HG02798 (cell line): ENCODE results near the gene HOXB1.
"Not testable (repeated sequence)": the region's sequence is repeated elsewhere in the genome, so short reads cannot be mapped to it uniquely, and the experiment has no call there.

Experiments
- ATAC-seq: cut with Tn5 transposase; IDR thresholded peaks from one replicate; pipeline ENCODE4 v1.9.1; 2021; ENCODE audit warnings: mild to moderate bottlenecking; ENCODE audit not compliant: unreplicated experiment, poor library complexity

HOXB1 gene

DNA sequence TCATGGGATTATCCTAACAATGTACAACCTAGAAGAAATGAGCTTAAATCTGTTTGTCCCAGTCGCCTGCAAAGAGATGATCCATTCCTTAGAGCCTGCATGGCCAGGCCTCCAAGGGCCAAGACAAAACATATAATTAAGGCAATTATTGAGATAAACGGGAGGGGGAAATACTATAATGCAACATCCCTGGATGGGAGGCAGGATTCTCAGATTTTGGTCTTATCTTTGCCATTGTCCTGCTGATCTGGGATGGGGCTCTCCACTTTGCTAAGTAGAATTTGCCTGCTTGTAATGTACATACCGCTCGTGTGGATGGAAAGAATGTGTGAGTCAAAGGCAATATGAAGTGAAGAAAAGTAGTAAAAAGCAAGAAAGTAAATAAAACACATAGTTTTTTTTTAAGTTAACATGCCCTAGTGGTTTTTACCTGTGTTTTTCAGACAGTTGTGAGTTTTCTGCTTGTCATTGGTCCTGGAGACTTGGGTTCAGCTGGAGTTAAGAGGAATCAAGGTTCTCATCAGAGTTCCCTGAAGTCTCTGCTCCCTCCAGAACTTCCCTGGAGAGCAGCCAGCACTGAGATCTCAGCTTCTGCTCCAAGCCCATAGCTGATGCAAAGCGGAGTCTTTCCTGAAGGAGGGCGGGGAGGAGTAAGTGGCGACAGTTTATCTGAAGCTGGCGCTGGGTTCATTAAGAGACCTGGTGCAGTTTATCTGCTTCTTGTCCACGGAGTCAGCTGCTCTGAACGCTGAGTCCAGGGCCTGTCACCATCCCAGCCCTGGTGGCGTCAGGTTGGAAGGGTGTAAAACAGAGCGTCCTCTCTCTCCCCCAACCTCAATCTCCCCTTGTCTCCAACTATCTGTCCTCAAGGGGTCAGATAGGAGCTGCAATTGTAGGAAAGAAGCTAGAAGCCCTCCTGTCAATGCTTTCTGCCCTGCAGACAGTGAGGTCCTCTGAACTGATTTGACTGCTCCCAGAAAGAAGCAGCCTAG lies 30.1 kb downstream of the HOXB1 start:
- no peak for ATAC-seq

DNA sequence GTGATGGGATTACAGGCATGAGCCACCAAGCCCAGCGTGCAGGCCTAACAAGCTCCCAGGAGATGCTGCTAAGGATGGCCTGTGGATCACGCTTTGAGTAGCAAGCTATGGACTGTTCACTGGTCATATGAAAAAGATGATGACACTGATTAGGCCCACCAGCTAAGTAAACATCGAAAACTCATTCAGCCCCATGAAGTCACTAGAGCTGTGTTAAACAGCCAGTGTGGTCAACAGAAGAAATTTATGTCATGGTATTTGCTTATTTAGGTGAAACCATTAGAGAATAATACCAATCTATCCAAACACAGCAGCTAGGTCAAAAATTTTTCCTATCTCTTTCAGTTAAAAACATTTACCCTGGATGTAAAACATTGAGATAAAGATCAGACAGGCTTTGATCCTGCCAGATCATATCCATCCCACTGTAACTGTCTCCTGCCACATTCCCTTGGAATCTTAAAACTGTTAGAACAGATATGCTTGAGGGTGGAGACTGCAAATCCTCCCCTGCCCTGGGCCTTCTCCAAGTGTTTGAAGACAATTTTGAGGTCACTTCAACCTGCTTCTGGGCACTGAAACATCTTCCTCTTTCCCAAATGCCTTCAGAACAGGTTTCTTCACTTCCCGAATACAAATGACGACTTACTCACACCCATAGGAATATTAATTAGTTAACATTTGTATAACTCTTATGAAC lies 30.9 kb downstream of the HOXB1 start:
- ATAC-seq = no peak

DNA sequence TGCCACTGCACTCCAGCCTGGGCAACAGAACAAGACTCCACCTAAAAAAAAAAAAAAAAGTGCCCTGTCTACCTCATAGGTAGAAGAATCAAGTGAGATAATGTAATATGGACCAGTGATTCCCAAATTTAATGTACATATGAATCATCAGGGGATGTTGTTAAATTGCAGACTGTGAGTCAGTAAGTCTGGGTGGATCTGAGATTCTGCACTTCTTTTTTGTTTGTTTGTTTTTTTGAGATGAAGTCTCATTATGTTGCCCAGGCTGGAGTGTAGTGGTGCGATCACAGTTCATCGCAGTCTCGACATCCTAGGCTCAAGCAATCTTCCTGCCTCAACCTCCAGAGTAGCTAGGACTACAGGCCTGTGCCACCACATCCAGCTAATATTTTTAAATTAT lies 31.6 kb downstream of the HOXB1 start:
- ATAC-seq = no peak

- no peak for ATAC-seq
Measured at GRCh38 chr17:48498164-48498850, 32.5 kb downstream of the HOXB1 start.

- no peak for ATAC-seq
Measured at GRCh38 chr17:48497103-48497502, 33.7 kb downstream of the HOXB1 start.

DNA sequence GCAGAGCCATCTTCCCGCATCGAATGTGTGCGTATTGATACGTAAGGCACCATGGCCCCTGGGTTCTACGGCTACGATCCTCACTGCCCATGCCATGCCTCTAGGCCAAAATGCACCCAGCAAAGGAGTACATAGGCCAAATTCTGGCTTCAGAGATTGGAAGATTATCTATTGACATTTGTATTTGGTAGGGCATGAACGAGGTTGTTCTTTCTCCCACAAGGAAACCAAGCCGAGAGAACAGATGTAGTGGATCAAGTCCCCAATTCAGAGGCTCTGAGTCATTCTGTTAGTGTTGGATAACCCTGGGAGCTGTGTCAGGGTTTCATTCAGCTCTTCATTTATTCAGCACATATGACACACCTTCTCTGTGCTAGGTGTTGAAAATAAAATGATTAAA lies 36.5 kb downstream of the HOXB1 start:
- no peak for ATAC-seq

DNA sequence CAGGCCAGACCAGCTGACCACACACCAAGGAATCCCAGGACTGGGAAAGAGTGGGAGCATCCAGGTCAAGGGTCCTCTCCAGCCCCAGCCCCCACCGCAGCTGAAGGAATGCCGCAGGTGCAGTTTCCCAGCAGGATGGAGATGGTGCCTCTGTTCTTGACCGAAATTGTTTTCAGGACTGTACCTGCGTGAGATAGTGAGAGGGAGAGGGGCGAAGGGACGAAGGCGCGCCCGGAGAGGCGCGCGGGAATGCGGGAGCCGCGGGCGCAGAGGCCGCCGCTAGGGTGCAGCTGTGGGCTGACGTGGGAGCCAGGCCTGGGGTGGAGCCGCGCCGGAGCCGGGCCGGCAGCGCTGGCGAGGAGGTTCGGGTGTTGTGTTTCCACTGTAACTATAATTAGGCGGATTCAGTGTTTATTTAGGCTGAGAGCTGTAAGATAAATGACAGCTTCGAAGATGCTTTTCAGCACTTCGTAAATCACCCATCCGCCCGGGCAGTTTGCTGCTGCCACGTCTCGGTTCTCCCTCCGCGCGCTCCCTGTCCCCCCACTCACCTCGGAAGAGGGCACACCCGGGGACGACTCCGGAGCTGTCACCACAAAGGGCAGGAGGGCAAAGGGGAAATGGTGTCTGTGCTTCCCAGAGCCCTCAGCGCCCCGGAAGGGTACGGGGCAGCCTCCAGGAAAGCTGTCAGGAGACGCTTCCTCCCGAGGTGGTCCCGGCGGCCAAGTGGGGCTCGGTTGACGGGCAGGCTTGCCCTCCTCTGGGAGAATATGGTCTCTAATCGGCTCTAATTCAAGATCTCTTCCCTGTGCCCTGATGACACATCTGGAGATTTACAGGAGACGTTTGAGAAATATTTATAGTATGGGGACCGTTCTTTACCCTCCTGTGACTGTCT lies 38.2 kb downstream of the HOXB1 start:
- peak; percentile 71 for ATAC-seq

GRCh38 chr17:48491527-48492273 lies 39.1 kb downstream of the HOXB1 start:
- ATAC-seq = no peak

GRCh38 chr17:48490451-48490892 lies 40.3 kb downstream of the HOXB1 start:
- ATAC-seq = no peak

GRCh38 chr17:48489781-48490180 lies 41.0 kb downstream of the HOXB1 start:
- no peak for ATAC-seq

DNA sequence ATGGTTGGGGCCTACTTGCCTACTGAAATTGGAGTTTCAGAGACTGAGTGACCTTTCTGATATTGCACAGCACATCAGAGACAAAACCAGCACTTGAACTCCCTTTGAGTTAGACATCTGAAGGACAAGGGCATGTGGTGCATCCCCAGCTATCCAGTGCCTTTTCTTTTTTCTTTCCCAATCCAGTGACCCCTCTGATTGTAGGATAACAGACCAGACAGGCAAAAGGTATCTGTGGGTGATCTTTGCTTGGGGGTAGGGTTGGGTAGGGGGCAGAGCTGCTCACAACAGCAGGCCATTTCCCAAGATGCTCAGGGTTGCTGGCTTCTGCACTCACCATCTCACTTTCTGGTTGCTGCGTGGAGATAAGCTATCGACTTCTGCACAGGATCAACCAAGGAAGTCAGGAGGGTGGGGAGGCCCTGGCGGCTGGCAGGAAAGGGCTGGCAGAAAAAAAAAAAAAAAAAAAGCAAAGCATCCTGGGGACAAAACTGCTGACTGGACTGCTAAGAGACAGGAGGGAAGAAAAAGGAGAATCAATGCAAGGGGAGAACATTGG lies 42.2 kb downstream of the HOXB1 start:
- ATAC-seq = no peak

- no peak for ATAC-seq
Measured at GRCh38 chr17:48487221-48487620, 43.6 kb downstream of the HOXB1 start.

DNA sequence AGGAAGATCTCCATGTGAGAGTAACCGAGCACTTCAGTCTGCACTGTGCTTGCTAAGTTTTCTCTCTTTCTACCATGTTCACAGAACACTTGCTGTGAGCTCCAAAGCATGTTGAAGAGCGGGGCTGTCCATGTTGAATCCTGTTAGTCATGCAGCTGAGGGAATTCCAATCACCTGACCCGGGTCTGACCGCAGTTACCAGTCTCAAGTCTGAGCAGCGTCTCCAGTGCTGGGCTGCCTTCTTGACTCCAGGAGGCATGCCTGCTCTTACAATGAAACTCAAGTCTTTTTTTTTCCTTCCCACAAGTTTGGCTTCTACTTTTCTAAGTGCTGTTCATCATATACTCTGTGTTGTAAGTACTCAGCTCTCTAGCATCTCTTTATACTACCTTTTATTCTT lies 44.3 kb downstream of the HOXB1 start:
- no peak for ATAC-seq

DNA sequence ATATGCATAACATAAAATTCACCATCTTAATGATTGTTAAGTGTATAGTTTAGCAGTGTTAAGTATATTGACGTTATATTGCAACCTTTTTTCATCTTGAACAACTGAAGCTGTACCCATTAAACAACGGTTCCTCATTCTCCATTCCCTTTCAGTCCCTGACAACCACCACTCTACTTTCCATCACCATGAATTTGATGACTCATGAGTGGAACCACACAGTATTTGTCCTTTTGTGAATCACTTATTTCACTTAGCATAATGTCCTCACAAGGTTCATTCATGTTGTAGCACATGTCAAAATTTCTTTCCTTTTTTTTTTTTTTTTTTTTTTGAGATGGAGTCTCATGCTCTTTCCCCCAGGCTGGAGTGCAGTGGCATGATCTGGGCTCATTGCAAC lies 46.0 kb downstream of the HOXB1 start:
- ATAC-seq = no peak

DNA sequence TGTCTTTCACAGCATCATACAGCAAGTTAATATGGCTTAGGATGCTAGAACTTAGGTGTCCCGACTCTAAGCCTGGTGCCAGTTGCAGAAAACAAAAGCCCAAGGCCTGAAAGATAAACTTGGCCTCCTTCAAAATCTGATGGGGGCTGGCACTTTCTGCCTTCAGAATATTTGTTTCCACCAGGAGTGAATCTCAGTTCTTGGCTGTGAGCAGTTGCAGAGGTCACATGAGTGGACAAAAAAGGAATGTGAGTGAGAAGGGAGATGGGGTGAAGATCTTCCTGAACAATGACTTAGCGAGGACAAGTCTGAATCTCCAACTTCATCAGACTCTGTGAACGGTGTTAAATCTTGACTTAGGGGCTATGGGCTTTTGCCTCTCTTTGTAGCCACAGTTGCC lies 46.6 kb downstream of the HOXB1 start:
- no peak for ATAC-seq

DNA sequence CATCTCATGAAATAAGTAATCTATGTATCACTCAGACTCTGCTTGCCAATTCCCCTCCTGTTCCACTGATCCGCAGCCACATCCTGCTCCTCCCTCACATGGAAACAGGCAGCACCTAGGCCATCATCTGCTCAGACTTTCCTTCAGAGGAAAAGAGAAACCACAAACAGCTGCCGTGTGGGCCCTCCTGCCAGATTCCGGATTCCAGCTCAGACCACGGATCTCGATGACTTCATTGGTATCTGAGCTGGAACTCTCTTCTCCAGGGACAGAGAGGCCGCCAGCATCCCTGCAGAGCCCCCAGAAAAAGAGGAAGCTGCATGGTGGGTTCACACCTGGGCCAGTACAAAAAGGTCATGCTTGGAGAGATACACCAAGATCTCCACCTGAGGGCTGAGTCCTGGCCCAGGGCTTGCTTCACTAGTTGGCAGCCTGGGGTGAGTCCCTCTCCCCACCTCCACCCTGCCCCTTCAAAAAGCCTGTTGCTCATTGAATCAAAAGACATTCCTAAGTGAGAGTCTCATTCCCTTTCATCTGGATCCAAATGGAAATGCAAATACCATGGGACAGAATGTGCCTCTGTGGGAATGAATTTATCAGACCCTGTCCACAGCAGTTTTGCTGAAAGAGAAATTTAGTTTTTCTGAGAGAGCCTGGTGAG lies 47.2 kb downstream of the HOXB1 start:
- ATAC-seq = no peak

DNA sequence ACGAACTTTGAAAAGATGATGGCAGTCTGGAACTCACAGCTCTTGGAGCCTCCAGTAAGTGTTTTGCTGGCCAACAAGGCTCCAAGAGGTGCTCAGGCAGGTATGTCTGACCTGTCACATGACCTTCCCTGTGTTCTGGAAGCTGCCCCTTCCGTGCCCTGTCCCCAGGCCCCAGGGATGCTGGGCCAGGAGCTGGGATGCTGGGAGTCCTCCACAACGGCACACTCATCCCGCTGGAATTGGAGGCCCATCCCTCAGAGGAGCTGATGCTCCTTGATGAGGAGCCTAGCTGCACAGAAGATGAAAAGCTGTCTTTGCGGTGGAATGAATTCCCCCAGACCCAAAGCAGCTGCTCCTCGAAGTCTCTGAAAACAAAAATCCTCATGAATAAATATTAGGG lies 47.8 kb downstream of the HOXB1 start:
- ATAC-seq = no peak

GRCh38 chr17:48482301-48482700 lies 48.5 kb downstream of the HOXB1 start:
- not testable (repeated sequence) for ATAC-seq
